ENCODE data around the gene REXO1. TPM values are rescaled to one million over a fixed set of nuclear protein-coding genes. Genes with fewer than 3 reads are reported as not detected.

The REXO1 gene
- polyA plus RNA-seq, 1 experiment = 11.0 TPM

DNA sequence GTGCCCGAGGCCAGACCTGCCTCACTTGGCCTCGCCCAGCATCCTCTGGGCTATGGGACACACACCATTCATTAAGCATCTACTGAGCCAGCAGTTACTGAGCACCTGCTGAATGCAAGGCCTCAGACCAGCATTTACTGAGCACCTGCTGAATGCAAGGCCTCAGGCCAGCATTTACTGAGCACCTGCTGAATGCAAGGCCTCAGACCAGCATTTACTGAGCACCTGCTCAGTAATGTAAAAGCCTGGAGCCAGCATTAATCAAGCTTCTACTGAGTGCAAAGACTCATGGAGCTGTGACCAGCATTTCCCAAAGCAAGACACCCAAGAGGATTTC is 39.9 kb downstream of the REXO1 start:
- H3K4me3 ChIP-seq (ENCODE audit: low read depth, low read length) = no peak overlapping the region
- TF ChIP-seq, protein P1, sequence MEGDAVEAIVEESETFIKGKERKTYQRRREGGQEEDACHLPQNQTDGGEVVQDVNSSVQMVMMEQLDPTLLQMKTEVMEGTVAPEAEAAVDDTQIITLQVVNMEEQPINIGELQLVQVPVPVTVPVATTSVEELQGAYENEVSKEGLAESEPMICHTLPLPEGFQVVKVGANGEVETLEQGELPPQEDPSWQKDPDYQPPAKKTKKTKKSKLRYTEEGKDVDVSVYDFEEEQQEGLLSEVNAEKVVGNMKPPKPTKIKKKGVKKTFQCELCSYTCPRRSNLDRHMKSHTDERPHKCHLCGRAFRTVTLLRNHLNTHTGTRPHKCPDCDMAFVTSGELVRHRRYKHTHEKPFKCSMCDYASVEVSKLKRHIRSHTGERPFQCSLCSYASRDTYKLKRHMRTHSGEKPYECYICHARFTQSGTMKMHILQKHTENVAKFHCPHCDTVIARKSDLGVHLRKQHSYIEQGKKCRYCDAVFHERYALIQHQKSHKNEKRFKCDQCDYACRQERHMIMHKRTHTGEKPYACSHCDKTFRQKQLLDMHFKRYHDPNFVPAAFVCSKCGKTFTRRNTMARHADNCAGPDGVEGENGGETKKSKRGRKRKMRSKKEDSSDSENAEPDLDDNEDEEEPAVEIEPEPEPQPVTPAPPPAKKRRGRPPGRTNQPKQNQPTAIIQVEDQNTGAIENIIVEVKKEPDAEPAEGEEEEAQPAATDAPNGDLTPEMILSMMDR (IDR thresholded peaks at IDR 0.05; ENCODE audit: insufficient read depth, low read depth, low read length) = no peak
- no peaks in the 10 kb centered on the region for H3K27me3 ChIP-seq (ENCODE audit: control insufficient read depth, insufficient read depth, low read length)
- peaks cover 4% of the 10 kb centered on the region; the same call in 1 of the 2 replicates for H3K36me3 ChIP-seq (ENCODE audit: control insufficient read depth, insufficient read depth, low read length)
- DNase-seq (ENCODE audit: low read depth) = no peak
- ChIA-PET CTCF (interaction anchor here (1.0 to 1.1 kb wide), 2 partner anchors 20 to 31 kb away, joined by 3 read pairs; no protein-coding TSS in a partner anchor), POLR2A (no interaction called here)

DNA sequence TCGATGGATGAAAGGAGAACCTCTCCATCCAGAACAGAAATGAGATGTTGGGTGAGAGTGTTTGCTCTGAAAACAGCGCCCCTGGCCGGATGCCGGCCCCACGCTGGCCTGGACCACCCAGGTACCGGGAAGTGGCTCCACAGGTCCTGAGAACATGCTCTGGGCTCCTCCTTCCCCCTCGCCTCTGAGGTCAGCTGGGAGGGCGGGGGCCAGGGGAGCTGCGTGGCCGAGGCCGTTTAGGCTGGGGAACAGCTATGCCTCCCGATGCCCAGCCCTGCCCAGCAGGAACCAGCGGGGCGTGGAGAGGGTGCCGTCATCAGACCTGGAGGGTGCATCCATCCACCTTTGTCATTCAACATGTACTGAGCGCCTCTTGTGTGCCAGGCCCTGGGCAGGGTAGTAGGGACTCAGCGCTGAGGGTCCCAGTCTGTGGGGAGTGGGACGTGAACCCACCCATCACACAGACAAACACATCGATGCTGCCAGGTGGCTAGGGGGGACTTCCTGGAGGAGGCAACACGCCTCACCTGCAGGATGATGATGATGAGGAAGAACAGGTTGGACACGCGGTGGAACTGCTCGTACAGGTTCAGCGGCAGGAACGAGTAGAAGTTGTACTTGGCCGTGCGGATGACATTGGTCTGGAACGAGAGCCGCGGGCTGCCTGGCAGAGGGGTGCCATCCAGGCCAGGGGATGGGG is 40.4 kb downstream of the REXO1 start:
- ChIA-PET POLR2A (no interaction called here), CTCF (interaction anchor here (1.0 to 1.1 kb wide), 2 partner anchors 19 to 31 kb away, joined by 3 read pairs; no protein-coding TSS in a partner anchor)
- no peaks in the 10 kb centered on the region for H3K27me3 ChIP-seq (ENCODE audit: control insufficient read depth, insufficient read depth, low read length)
- no peak overlapping the region for H3K4me3 ChIP-seq (ENCODE audit: low read depth, low read length)
- H3K36me3 ChIP-seq (ENCODE audit: control insufficient read depth, insufficient read depth, low read length) = peaks cover 4% of the 10 kb centered on the region; the same call in 1 of the 2 replicates
- DNase-seq (ENCODE audit: low read depth) = no peak
- TF ChIP-seq, protein P1 (IDR thresholded peaks at IDR 0.05; ENCODE audit: insufficient read depth, low read depth, low read length) = no peak

DNA sequence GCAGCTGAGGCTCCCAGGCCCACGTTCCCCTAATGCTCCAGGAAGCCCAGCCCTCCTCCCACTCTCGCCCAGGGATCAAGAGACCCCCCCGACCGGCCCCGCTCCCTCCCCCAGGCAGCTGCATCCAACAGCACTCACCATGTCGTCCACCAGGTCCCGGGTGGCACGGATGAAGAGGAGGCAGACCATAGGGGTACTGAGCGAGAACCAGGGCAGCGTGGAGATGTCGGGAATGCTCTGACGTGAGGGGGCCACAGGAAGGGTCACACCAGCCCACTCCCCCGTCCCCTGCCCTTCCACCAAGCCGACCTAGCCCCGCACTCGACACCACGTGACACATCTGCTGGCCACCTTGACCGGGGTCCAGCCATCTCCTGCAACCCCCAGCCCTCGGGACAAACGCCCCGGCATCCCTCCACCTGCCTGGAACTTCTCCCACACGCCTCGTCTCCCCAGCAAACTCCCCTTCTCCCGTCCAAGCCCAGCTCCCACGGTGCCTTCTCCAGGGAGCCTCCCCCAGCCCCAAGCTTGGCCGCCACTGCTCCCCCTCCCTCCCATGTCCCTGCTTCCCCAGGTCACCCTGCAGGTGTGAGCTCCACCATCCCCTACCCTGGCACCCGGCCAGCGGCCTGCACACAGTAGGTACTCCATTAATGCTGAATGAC is 41.1 kb downstream of the REXO1 start:
- Histone ChIP-seq H3K4me3 (ENCODE audit: low read depth, low read length) (no peak overlapping the region), H3K36me3 (ENCODE audit: control insufficient read depth, insufficient read depth, low read length) (peaks cover 4% of the 10 kb centered on the region; the same call in 1 of the 2 replicates), H3K27me3 (ENCODE audit: control insufficient read depth, insufficient read depth, low read length) (no peaks in the 10 kb centered on the region)
- POLR2A ChIA-PET = no interaction called here
- CTCF ChIA-PET = interaction anchor here (1.0 to 2.2 kb wide), 3 partner anchors 18 to 135 kb away, joined by 3 to 8 read pairs (median 4); no protein-coding TSS in a partner anchor
- no peak for DNase-seq (ENCODE audit: low read depth)
- TF ChIP-seq, protein P1 (IDR thresholded peaks at IDR 0.05; ENCODE audit: insufficient read depth, low read depth, low read length) = no peak

DNA sequence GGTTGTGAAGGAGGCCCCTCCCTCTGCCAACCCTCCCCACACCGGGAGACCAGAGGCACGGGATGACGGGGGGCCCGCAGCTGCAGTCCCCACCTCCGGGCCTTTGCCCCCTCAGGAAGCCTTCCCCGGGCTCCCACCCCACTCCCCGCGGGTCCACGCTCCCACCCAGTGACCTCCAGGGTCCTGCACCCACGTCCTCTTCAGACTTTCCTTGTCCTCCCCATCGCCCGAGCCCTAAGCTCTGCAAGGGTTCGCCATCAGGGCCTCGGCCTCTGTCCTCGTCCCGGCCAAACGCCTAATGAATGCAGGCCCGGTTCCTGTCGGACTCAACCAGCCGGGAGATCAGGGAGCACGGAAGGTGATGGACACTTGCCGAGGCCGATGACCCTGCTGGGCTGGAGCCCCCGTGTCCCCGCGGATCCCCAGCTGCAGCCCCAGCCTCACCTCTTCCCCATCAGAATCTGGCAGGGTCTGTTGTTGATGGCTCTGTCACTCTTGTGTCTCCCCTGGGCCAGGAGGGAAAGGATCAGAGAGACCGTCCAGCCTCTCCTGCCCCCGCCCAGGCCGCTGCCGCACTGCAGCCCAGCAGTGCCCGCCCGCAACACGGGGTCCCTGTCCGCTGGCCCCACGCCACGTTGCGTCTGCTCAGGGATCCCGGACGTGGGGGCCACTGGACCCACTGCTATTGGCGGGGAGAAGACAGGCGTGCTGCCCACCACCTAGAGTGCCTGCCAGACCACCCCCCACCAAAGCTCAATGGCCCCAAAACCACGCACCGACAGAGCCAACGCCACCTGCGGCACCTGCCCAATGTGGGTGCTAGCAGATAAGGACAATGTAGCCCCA is 41.9 kb downstream of the REXO1 start:
- TF ChIP-seq, protein P1 (IDR thresholded peaks at IDR 0.05; ENCODE audit: insufficient read depth, low read depth, low read length) = no peak
- DNase-seq (ENCODE audit: low read depth) = no peak
- no peaks in the 10 kb centered on the region for H3K27me3 ChIP-seq (ENCODE audit: control insufficient read depth, insufficient read depth, low read length)
- POLR2A ChIA-PET = no interaction called here
- H3K4me3 ChIP-seq (ENCODE audit: low read depth, low read length) = no peak overlapping the region
- CTCF ChIA-PET = interaction anchor here (1.2 to 2.2 kb wide), 3 partner anchors 10 to 134 kb away, joined by 4 to 8 read pairs (median 4); no protein-coding TSS in a partner anchor
- peaks cover 4% of the 10 kb centered on the region; the same call in 1 of the 2 replicates for H3K36me3 ChIP-seq (ENCODE audit: control insufficient read depth, insufficient read depth, low read length)

Measured in BJ (cell line).